B cell (primary cell): ENCODE data around the gene FURIN. TPM values are rescaled to one million over a fixed set of nuclear protein-coding genes. Genes with fewer than 3 reads are reported as not detected.

ENCODE experiments used
- ATAC-seq: fragments of 200-7000 bp; cut with Tn5 transposase; one replicate; pipeline ENCODE4 v1.10.0; 2021; ENCODE audit warnings: low read depth, mild to moderate bottlenecking, moderate number of reproducible peaks, moderate library complexity
- CTCF ChIA-PET: fragments of 350-600 bp; sonication (Branson Sonifier 250); formaldehyde crosslinking; loops from one replicate; lab custom pipeline; 2021; ENCODE audit warnings: antibody characterized with exemption, inconsistent platforms; lab: Charles Lee
- POLR2A ChIA-PET: fragments of 350-600 bp; sonication (Branson Sonifier 250); formaldehyde crosslinking; loops from one replicate; lab custom pipeline; 2021; ENCODE audit warnings: antibody characterized with exemption; lab: Charles Lee
- DNase-seq: peaks from one replicate; pipeline ENCODE4 v3.0.0; 2013
- H2AFZ ChIP-seq: 2 replicates; pipeline ENCODE4 v1.6.1; 2012; ENCODE audit warnings: mild to moderate bottlenecking, low read depth, low read length; ENCODE audit not compliant: insufficient read depth, poor library complexity, severe bottlenecking
- H3K27ac ChIP-seq, 2 donors: 1 replicate in 1 of 2; 2 replicates in 1 of 2; pipeline ENCODE4 v1.5.1; 2012 to 2013; ENCODE audit warnings: low read length in 2 of 2, mild to moderate bottlenecking in 2 of 2, moderate library complexity in 1 of 2
- H3K27me3 ChIP-seq, 4 experiments: fragments of 200-600 bp in 1 of 4; sonication (generic) in 1 of 4; replicated peaks in 1 of 4; 1 replicate in 2 of 4; 2 replicates in 2 of 4; pipeline versions ENCODE4 v1.6.1 to v1.7.0; 2013 to 2016; ENCODE audit warnings: low read length in 3 of 4, mild to moderate bottlenecking in 2 of 4, mixed read lengths in 1 of 4, moderate library complexity in 1 of 4; ENCODE audit not compliant: insufficient read depth in 4 of 4, control insufficient read depth in 3 of 4; ENCODE audit errors: control extremely low read depth in 1 of 4
- H3K36me3 ChIP-seq, 2 experiments: replicated peaks in 1 of 2; 1 replicate in 1 of 2; 2 replicates in 1 of 2; pipeline versions ENCODE4 v1.6.1 to v1.7.1; 2013; ENCODE audit warnings: low read length in 1 of 2; ENCODE audit not compliant: insufficient read depth in 2 of 2, control insufficient read depth in 1 of 2; ENCODE audit errors: control extremely low read depth in 1 of 2, extremely low read depth in 1 of 2
- H3K4me1 ChIP-seq, 2 donors: fragments of 200-600 bp in 1 of 2; sonication (generic) in 1 of 2; 1 replicate in 1 of 2; 2 replicates in 1 of 2; pipeline versions ENCODE4 v1.5.1 to v1.6.1; 2013 to 2017; ENCODE audit warnings: low read length in 2 of 2; ENCODE audit not compliant: control insufficient read depth in 2 of 2, insufficient read depth in 2 of 2
- H3K4me2 ChIP-seq: replicated peaks from 2 replicates; pipeline ENCODE3; 2012; ENCODE audit warnings: mild to moderate bottlenecking, low read depth, low read length; ENCODE audit not compliant: poor library complexity, severe bottlenecking
- H3K4me3 ChIP-seq, 5 experiments: fragments of 200-600 bp in 1 of 5; sonication (generic) in 1 of 5; 1 replicate in 3 of 5; 2 replicates in 2 of 5; pipeline versions ENCODE4 v1.5.1 to v1.7.0; 2011 to 2016; ENCODE audit warnings: low read length in 4 of 5, mild to moderate bottlenecking in 4 of 5, low read depth in 2 of 5, control low read depth in 1 of 5, moderate library complexity in 1 of 5; ENCODE audit not compliant: insufficient read depth in 1 of 5; ENCODE audit errors: control extremely low read depth in 1 of 5, extremely low read depth in 1 of 5
- H3K79me2 ChIP-seq: fragments of 200-600 bp; sonication (generic); one replicate; pipeline ENCODE4 v1.6.0; 2016; ENCODE audit warnings: low read length; ENCODE audit not compliant: control insufficient read depth, insufficient read depth
- H3K9ac ChIP-seq: fragments of 200-600 bp; sonication (generic); 2 replicates; pipeline ENCODE4 v1.6.1; 2017; ENCODE audit warnings: mild to moderate bottlenecking, low read length, moderate library complexity
- H3K9me3 ChIP-seq, 3 donors: one replicate each; pipeline versions ENCODE4 v1.6.1 to v1.7.1; 2013; ENCODE audit warnings: low read length in 2 of 3; ENCODE audit not compliant: control insufficient read depth in 2 of 3, insufficient read depth in 1 of 3; ENCODE audit errors: control extremely low read depth in 1 of 3
- H4K20me1 ChIP-seq: 2 replicates; pipeline ENCODE4 v1.6.0; 2012; ENCODE audit warnings: mild to moderate bottlenecking, low read length; ENCODE audit not compliant: insufficient read depth, control insufficient read depth, poor library complexity, severe bottlenecking
- H3K27ac Mint-ChIP-seq: one replicate; pipeline ENCODE4 v1.8.0; 2021; ENCODE audit warnings: mixed read lengths
- H3K27me3 Mint-ChIP-seq: one replicate; pipeline ENCODE4 v1.8.0; 2021; ENCODE audit warnings: mixed read lengths
- H3K4me1 Mint-ChIP-seq: one replicate; pipeline ENCODE4 v1.8.0; 2021; ENCODE audit warnings: mixed read lengths
- H3K4me3 Mint-ChIP-seq: one replicate; pipeline ENCODE4 v1.8.0; 2021; ENCODE audit warnings: mixed read lengths
- H3K9me3 Mint-ChIP-seq: one replicate; pipeline ENCODE4 v1.8.0; 2022; ENCODE audit warnings: mixed read lengths; ENCODE audit not compliant: insufficient read depth
- EZH2 ChIP-seq: IDR thresholded peaks from 2 replicates; pipeline ENCODE4 v1.6.1; 2012; ENCODE audit warnings: borderline replicate concordance, low read depth, mild to moderate bottlenecking, moderate library complexity, low read length; ENCODE audit not compliant: insufficient read depth, poor library complexity, severe bottlenecking
- WGBS: methylation state at CpG from one replicate; pipeline ENCODE4 v1.1.5; 2013; ENCODE audit warnings: missing lambda C conversion rate; ENCODE audit not compliant: insufficient coverage; 5-methylcytosine and 5-hydroxymethylcytosine counted together
- intact Hi-C: fragments of 100-400 bp; cut with micrococcal nuclease; formaldehyde crosslinking; loops from one replicate; pipeline ENCODE4 v1.10.0; 2022
- polyA plus RNA-seq: library from polyadenylated mRNA; depleted of rRNA; stranded (reverse); fragments of >200 nt; gene quantifications from 2 replicates; pipeline ENCODE4 v1.2.3, GENCODE V29; 2012
- total RNA-seq, 2 donors: library from RNA; stranded (reverse); fragments of 120-200 nt in 1 of 2; gene quantifications; 1 replicate in 1 of 2; 2 replicates in 1 of 2; pipeline versions ENCODE4 v1.2.3 to v1.2.4, GENCODE V29; 2013 to 2022
- TF ChIP-seq, protein P1 (sequence below): fragments of 200-600 bp; IDR thresholded peaks from one replicate; pipeline ENCODE4 v1.8.0; 2022; ENCODE audit warnings: antibody characterized with exemption, mild to moderate bottlenecking

Gene FURIN
- total and polyA plus RNA-seq, 2 donors (not counting 1 experiment from before 2014, with no cell fraction given) = 31.6 to 66.7 TPM

GRCh38 chr15:90904746-90905145 is 36.4 kb downstream of the FURIN start:
- H3K36me3 ChIP-seq = peaks cover 0 to 43% of the 10 kb centered on the region in 2 experiments
- H3K27ac Mint-ChIP-seq = no peak overlapping the region
- intact Hi-C loops = no loop called here
- H3K27ac ChIP-seq = no peak overlapping the region
- no peaks in the 10 kb centered on the region for H3K27me3 Mint-ChIP-seq
- peaks cover 22% of the 10 kb centered on the region for H3K4me1 Mint-ChIP-seq
- peaks cover 13 to 19% of the 10 kb centered on the region in 2 donors for H3K4me1 ChIP-seq
- H3K9ac ChIP-seq = no peak overlapping the region
- ATAC-seq (no peak), DNase-seq (no peak)
- H3K27me3 ChIP-seq = no peaks in the 10 kb centered on the region
- H4K20me1 ChIP-seq = peaks cover 13% of the 10 kb centered on the region
- H2AFZ ChIP-seq = no peak overlapping the region
- no peak overlapping the region for H3K4me2 ChIP-seq
- no peak overlapping the region for H3K4me3 ChIP-seq
- 98% methylated on average over 9 of the region's 9 CpGs for WGBS
- no peaks in the 10 kb centered on the region for H3K9me3 ChIP-seq
- no peak overlapping the region for H3K4me3 Mint-ChIP-seq
- no peak for TF ChIP-seq EZH2
- TF ChIP-seq, protein P1, sequence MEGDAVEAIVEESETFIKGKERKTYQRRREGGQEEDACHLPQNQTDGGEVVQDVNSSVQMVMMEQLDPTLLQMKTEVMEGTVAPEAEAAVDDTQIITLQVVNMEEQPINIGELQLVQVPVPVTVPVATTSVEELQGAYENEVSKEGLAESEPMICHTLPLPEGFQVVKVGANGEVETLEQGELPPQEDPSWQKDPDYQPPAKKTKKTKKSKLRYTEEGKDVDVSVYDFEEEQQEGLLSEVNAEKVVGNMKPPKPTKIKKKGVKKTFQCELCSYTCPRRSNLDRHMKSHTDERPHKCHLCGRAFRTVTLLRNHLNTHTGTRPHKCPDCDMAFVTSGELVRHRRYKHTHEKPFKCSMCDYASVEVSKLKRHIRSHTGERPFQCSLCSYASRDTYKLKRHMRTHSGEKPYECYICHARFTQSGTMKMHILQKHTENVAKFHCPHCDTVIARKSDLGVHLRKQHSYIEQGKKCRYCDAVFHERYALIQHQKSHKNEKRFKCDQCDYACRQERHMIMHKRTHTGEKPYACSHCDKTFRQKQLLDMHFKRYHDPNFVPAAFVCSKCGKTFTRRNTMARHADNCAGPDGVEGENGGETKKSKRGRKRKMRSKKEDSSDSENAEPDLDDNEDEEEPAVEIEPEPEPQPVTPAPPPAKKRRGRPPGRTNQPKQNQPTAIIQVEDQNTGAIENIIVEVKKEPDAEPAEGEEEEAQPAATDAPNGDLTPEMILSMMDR = no peak
- ChIA-PET POLR2A (interaction anchor here (1.7 kb wide), 1 partner anchor 19 kb away, joined by 5 read pairs; no protein-coding TSS in a partner anchor), CTCF (interaction anchor here (1.2 to 14.4 kb wide), 5 partner anchors 12 to 257 kb away, joined by 3 to 260 read pairs (median 3); partner anchors contain the start of genes FES, HDDC3 and UNC45A)
- H3K79me2 ChIP-seq = peaks cover 3% of the 10 kb centered on the region
- H3K9me3 Mint-ChIP-seq = no peaks in the 10 kb centered on the region
